K562 (cell line): ENCODE measurements around the gene HOXB8. TPM values are rescaled to one million over a fixed set of nuclear protein-coding genes. Genes with fewer than 3 reads are reported as not detected.

Experiments
- ATAC-seq: fragments of 200-7000 bp; cut with Tn5 transposase; 3 replicates; pipeline ENCODE4 v1.9.1; 2020; ENCODE audit warnings: moderate library complexity
- BruUV-seq: library from RNA; stranded (reverse); fragments of 400-500 nt; replicated peaks from 2 replicates; lab custom pipeline; 2021; lab: Mats Ljungman, UMichigan
- CTCF ChIA-PET: fragments of 300-600 bp; formaldehyde crosslinking; extraction: SDS; loops from one replicate; lab custom pipeline; 2021; ENCODE audit warnings: low intra/inter-chr PET ratio; lab: Yijun Ruan, JAX
- POLR2A ChIA-PET: fragments of 300-600, 350-650 bp; sonication (Branson Sonifier 250); formaldehyde crosslinking; extraction: SDS; loops from one replicate; lab custom pipeline; 2021; ENCODE audit warnings: antibody characterized with exemption, inconsistent platforms; lab: Yijun Ruan, JAX
- DNase-seq, 4 experiments: peaks; one replicate each; pipeline versions ENCODE4 v3.0.0 to v3.0.0-alpha.2; 2011 to 2018; ENCODE audit warnings: low spot score in 3 of 4, mixed read lengths in 3 of 4; ENCODE audit errors: extremely low read depth in 1 of 4
- FAIRE-seq: peaks from 2 replicates; lab custom pipeline; 2011; peaks lifted over from hg19 to GRCh38; lab: Jason Lieb, UNC
- H2AFZ ChIP-seq: 2 replicates; pipeline ENCODE4 v1.6.0; 2011; ENCODE audit warnings: low read depth, low read length, control low read depth, inconsistent platforms
- H3K27ac ChIP-seq: fragments of 200-600 bp; 3 replicates; pipeline ENCODE4 v1.8.0; 2011; ENCODE audit warnings: low read depth, mild to moderate bottlenecking, control low read depth, inconsistent platforms, low read length, moderate library complexity, mixed read lengths; ENCODE audit errors: extremely low read depth
- H3K27me3 ChIP-seq, 2 experiments: fragments of 300-600 bp in 1 of 2; 2 replicates in 1 of 2; 3 replicates in 1 of 2; pipeline versions ENCODE4 v1.6.0 to v1.8.0; 2011; ENCODE audit warnings: inconsistent platforms in 2 of 2, low read length in 2 of 2, mild to moderate bottlenecking in 1 of 2, mixed read lengths in 1 of 2, moderate library complexity in 1 of 2; ENCODE audit not compliant: control insufficient read depth in 2 of 2, insufficient read depth in 2 of 2
- H3K36me3 ChIP-seq: fragments of 300-600 bp; 3 replicates; pipeline ENCODE4 v1.8.0; 2011; ENCODE audit warnings: mild to moderate bottlenecking, low read length, inconsistent platforms; ENCODE audit not compliant: control insufficient read depth, insufficient read depth
- H3K4me1 ChIP-seq, 2 experiments: fragments of 200-600 bp in 1 of 2; replicated peaks in 1 of 2; 2 replicates in 1 of 2; 3 replicates in 1 of 2; pipeline versions ENCODE4 v1.5.1 to v1.8.0; 2011; ENCODE audit warnings: inconsistent platforms in 2 of 2, low read length in 2 of 2, mild to moderate bottlenecking in 1 of 2, mixed read lengths in 1 of 2, moderate library complexity in 1 of 2; ENCODE audit not compliant: control insufficient read depth in 2 of 2, insufficient read depth in 2 of 2
- H3K4me2 ChIP-seq: 2 replicates; pipeline ENCODE4 v1.6.1; 2011; ENCODE audit warnings: low read length, control low read depth, inconsistent platforms, mixed read lengths; ENCODE audit not compliant: insufficient read depth
- H3K4me3 ChIP-seq: fragments of 200-600 bp; sonication (generic), shearing (Covaris generic); 2 replicates; pipeline ENCODE4 v1.5.1; 2016; ENCODE audit warnings: control low read depth, inconsistent platforms
- H3K79me2 ChIP-seq: fragments of 200-600 bp; 3 replicates; pipeline ENCODE4 v1.8.0; 2011; ENCODE audit warnings: low read length, inconsistent platforms; ENCODE audit not compliant: control insufficient read depth, insufficient read depth
- H3K9ac ChIP-seq, 2 experiments: 2 replicates each; pipeline versions ENCODE4 v1.6.0 to v1.6.1; 2011; ENCODE audit warnings: low read depth in 2 of 2, low read length in 2 of 2, control low read depth in 1 of 2, inconsistent platforms in 1 of 2, mild to moderate bottlenecking in 1 of 2, mixed read lengths in 1 of 2; ENCODE audit not compliant: insufficient read depth in 1 of 2
- H3K9me1 ChIP-seq: one replicate; pipeline ENCODE4 v1.6.0; 2011; ENCODE audit warnings: inconsistent platforms, mild to moderate bottlenecking, low read length, moderate library complexity; ENCODE audit not compliant: control insufficient read depth, insufficient read depth
- H3K9me3 ChIP-seq: replicated peaks from 2 replicates; pipeline ENCODE4 v1.5.1; 2011; ENCODE audit warnings: low read depth, low read length, inconsistent platforms; ENCODE audit not compliant: control insufficient read depth, insufficient read depth
- H4K20me1 ChIP-seq: replicated peaks from 2 replicates; pipeline ENCODE4 v1.6.1; 2011; ENCODE audit warnings: low read length, inconsistent platforms, mixed read lengths; ENCODE audit not compliant: control insufficient read depth, insufficient read depth
- ATF6 ChIP-seq: sonication (generic); formaldehyde crosslinking; IDR thresholded peaks from 2 replicates; pipeline ENCODE4 v1.4.0; 2020; ENCODE audit warnings: mild to moderate bottlenecking, missing genetic modification reagents
- BRCA1 ChIP-seq, 2 experiments: fragments of 450-650 bp in 1 of 2; sonication (generic) in 1 of 2; formaldehyde crosslinking in 1 of 2; IDR thresholded peaks; 2 replicates each; pipeline versions ENCODE4 v1.5.0 to v1.6.1; 2017 to 2020; ENCODE audit warnings: mild to moderate bottlenecking in 1 of 2, missing genetic modification reagents in 1 of 2
- CC2D1A ChIP-seq: fragments of 450-650 bp; IDR thresholded peaks from 2 replicates; pipeline ENCODE4 v1.6.1; 2017; ENCODE audit warnings: mild to moderate bottlenecking
- SAP30 ChIP-seq: fragments of 200-600 bp; sonication (generic); IDR thresholded peaks from 2 replicates; pipeline ENCODE4 v1.6.1; 2012; ENCODE audit warnings: borderline replicate concordance, low read depth, mild to moderate bottlenecking, moderate library complexity, low read length, control low read depth, inconsistent platforms; ENCODE audit not compliant: insufficient read depth, poor library complexity, severe bottlenecking
- SFPQ ChIP-seq: fragments of 200-400 bp; formaldehyde crosslinking; IDR thresholded peaks from 2 replicates; pipeline ENCODE4 v1.6.1; 2017; ENCODE audit warnings: mild to moderate bottlenecking, low read depth, low read length, moderate library complexity
- SREBF1 ChIP-seq: fragments of 150-350 bp; IDR thresholded peaks from 2 replicates; pipeline ENCODE4 v1.6.1; 2014; ENCODE audit warnings: antibody characterized with exemption, low read depth, low read length, borderline replicate concordance
- ZEB2 ChIP-seq: fragments of 450-650 bp; IDR thresholded peaks from 2 replicates; pipeline ENCODE4 v1.6.1; 2016
- ZNF133 ChIP-seq: fragments of 250-450 bp; sonication (Bioruptor Pico); IDR thresholded peaks from 2 replicates; pipeline ENCODE4 v1.4.0; 2020; ENCODE audit warnings: mild to moderate bottlenecking
- ZNF175 ChIP-seq: fragments of 200-800 bp; sonication (Bioruptor generic); IDR thresholded peaks from 2 replicates; pipeline ENCODE4 v1.6.1; 2016; ENCODE audit warnings: low read depth, mild to moderate bottlenecking, missing genetic modification characterization, missing compliant biosample characterization
- ZNF778 ChIP-seq: fragments of 450-650 bp; formaldehyde crosslinking; IDR thresholded peaks from 2 replicates; pipeline ENCODE4 v1.4.0; 2020; ENCODE audit warnings: mild to moderate bottlenecking, moderate library complexity
- WGBS: fragments of 100-300 bp; shearing (Covaris generic); methylation state at CpG from one replicate; pipeline ENCODE4 v1.1.6; 2016; ENCODE audit warnings: low coverage, mixed read lengths; ENCODE audit not compliant: insufficient coverage; ENCODE audit errors: missing lambda C conversion rate; 5-methylcytosine and 5-hydroxymethylcytosine counted together
- in situ Hi-C: fragments of 300-500 bp; cut with MboI; formaldehyde crosslinking; loops from 4 replicates; pipeline ENCODE4 v1.15.0; 2018; ENCODE audit warnings: inconsistent platforms, mixed read lengths
- intact Hi-C: fragments of 100-400 bp; cut with micrococcal nuclease; formaldehyde crosslinking; loops from 2 replicates; pipeline ENCODE4 v1.14.2; 2022
- polyA plus RNA-seq, 8 experiments: library from polyadenylated mRNA; depleted of rRNA in 4 of 8; stranded (reverse) in 5 of 8; unstranded in 3 of 8; fragments of >200 nt; fragmentation: Nextera tagmentation in 2 of 8; fragmentation: Illumina TruSeq in 1 of 8; extraction: Ambion mirVana in 2 of 8; extraction: Trizol in 1 of 8; gene quantifications; 2 replicates each; pipeline versions ENCODE4 v1.2.1 to v1.2.3, GENCODE V29; 2011 to 2014; ENCODE audit warnings: inconsistent platforms in 1 of 8, missing spikeins in 1 of 8
- total RNA-seq, 7 experiments: library from RNA; depleted of rRNA in 6 of 7; stranded (reverse); fragments of >200 nt in 6 of 7; fragmentation: Illumina TruSeq in 2 of 7; extraction: Trizol in 2 of 7; gene quantifications; 2 replicates each; pipeline versions ENCODE4 v1.2.1 to v1.2.3, GENCODE V29; 2011 to 2021; ENCODE audit warnings: low replicate concordance in 1 of 7

HOXB8 gene
- total and polyA plus RNA-seq, 9 of the 15 experiments (the other 6 are each of a cell fraction or from before 2014, with no cell fraction given): 0.52 to 23.8 (median 3.6) TPM

GRCh38 chr17:48615963-48616716 lies 1.0 kb upstream of the HOXB8 start:
- H3K9ac ChIP-seq: no peak overlapping the region
- H2AFZ ChIP-seq: no peak overlapping the region
- H3K9me1 ChIP-seq: no peaks in the 10 kb centered on the region
- BruUV-seq: no TSS peak
- no peaks in the 10 kb centered on the region for H3K27me3 ChIP-seq
- H3K4me3 ChIP-seq: no peak overlapping the region
- POLR2A ChIA-PET: interaction anchor here (0.7 kb wide), 1 partner anchor 55 kb away, joined by 3 read pairs; no protein-coding TSS in a partner anchor
- no peak for FAIRE-seq
- peaks cover 27 to 45% of the 10 kb centered on the region in 2 experiments; a peak in 4 of 5 replicates for H3K4me1 ChIP-seq
- intact Hi-C loops (no loop called here), in situ Hi-C loops (no loop called here)
- DNase-seq: no peak
- peaks cover 24% of the 10 kb centered on the region; the same call in 2 of the 3 replicates for H3K36me3 ChIP-seq
- ATAC-seq: no peak
- 86% methylated on average over 16 of the region's 17 CpGs for WGBS
- no peak overlapping the region for H3K27ac ChIP-seq
- H3K9me3 ChIP-seq: no peaks in the 10 kb centered on the region
- H3K4me2 ChIP-seq: no peak overlapping the region
- H4K20me1 ChIP-seq: peaks cover 16% of the 10 kb centered on the region; the same call in 1 of the 2 replicates
- H3K79me2 ChIP-seq: peaks cover 44% of the 10 kb centered on the region
- CTCF ChIA-PET: interaction anchor here (1.5 kb wide), 1 partner anchor 16 kb away, joined by 3 read pairs; no protein-coding TSS in a partner anchor
- TF ChIP-seq SAP30 (no peak), SFPQ (no peak), ZEB2 (no peak), ZNF133 (CRISPR knock-in tag) (no peak), ATF6 (CRISPR knock-in tag) (no peak), CC2D1A (no peak), ZNF778 (CRISPR knock-in tag) (no peak), BRCA1 (IDR thresholded peaks at IDR 0.05) (no peak), BRCA1 (CRISPR knock-in tag; IDR thresholded peaks at IDR 0.05) (no peak), SREBF1 (no peak), ZNF175 (CRISPR knock-in tag) (no peak)
